CD4-positive, alpha-beta T cell treated with Interleukin-21 for 1 hour (primary cell): ENCODE results near the gene TSC2.

ENCODE experiments used
- DNase-seq: peaks from one replicate; pipeline ENCODE4 v3.0.0-alpha.2; 2020

TSC2 gene

DNA sequence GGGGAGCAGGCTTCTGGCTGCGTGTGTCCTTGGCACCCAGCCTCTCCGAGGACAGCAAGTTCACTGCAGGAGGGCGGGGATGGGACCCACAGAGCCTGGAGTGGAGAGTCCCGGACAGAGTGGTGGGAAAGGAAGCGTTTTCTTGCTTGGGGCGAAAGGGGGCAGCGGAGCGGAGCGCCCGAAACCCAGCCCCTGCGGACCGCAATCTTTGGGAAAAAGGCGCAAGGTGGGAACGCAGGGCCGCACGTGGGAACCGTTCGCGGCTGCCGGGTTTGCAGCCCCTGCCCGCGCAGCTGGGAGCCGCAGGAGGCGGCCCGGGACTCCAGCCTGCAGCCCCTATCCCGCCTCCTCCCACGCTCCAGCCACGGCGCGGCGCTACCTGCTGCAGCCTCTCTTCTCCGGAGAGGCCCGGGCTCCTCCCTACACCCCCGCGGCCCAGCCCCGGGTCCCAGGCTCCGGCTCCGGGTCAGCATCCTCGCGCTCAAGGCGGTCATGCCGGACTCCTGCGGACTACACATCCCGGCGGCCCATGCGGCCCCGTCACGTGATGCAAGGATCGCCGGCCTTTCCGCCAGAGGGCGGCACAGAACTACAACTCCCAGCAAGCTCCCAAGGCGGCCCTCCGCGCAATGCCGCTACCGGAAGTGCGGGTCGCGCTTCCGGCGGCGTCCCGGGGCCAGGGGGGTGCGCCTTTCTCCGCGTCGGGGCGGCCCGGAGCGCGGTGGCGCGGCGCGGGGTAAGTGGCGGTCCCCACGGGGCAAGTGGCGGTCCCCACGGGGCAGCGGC, at the start of gene TSC2, which contains the start of gene NTHL1:
Gene TSC2, plus strand, starts transcription at position 656 of the 786 bp plus-strand sequence. CDS start 631 bp downstream, outside the sequence.
Gene NTHL1, minus strand, starts transcription at position 505 of the 786 bp plus-strand sequence. Its CDS starts 11 bp downstream, at position 494.
- peak; percentile 93 for DNase-seq

- no peak for DNase-seq
These were observed 49.4 kb upstream of the TSC2 start for GRCh38 chr16:1998360-1998835.

DNA sequence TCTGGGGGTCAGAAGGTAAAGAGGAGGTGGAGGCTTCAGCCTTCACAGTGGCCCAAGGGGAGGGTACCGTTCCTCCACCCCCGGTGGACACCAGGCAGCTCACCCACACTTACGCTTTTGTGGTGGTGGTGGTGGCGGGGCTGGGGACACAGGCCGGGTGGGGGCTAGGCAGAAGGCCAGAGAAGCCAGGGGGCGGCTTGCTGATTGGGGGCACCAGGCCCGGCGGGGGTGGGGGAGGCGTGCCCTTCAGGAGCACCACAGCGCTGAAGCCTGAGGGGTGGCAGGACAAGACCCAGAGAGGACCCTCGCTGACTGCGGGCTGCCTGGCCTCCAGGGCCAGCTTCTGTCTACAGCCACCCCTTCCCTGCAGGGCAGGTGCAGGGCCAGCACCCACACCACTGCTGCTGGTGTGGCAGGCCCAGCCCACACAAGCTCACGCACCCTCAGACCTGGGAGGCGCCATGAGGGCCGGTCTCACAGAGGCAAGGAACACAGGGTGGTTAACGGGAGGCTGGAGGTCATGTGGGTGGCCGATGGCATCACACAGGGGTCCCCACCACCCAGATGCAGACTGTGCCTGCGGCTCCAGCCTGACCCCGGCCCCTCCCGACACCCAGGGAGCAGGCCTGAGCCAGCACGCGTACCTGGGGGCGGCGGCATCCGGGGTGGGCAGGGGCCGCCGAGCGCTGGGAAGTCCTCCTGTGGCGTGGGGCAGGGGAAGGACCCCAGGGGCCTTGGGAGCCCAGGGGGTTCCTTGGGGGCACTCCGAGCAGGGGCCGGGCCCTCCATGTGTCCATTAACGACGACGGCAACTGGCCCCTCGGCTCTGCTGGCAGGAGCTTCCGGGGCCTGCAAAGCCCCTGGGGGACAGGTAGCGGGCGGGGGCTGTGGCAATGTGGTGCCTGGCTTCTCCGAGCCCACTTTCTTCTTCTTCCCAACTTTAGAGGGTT, 48.7 kb upstream of the TSC2 start:
- no peak for DNase-seq

- no peak for DNase-seq
These were observed 47.8 kb upstream of the TSC2 start for GRCh38 chr16:1999866-2000514.

- no peak for DNase-seq
These were observed 46.8 kb upstream of the TSC2 start for GRCh38 chr16:2001035-2001434.

GRCh38 chr16:2001456-2002355, 46.1 kb upstream of the TSC2 start:
- DNase-seq, result no peak

DNA sequence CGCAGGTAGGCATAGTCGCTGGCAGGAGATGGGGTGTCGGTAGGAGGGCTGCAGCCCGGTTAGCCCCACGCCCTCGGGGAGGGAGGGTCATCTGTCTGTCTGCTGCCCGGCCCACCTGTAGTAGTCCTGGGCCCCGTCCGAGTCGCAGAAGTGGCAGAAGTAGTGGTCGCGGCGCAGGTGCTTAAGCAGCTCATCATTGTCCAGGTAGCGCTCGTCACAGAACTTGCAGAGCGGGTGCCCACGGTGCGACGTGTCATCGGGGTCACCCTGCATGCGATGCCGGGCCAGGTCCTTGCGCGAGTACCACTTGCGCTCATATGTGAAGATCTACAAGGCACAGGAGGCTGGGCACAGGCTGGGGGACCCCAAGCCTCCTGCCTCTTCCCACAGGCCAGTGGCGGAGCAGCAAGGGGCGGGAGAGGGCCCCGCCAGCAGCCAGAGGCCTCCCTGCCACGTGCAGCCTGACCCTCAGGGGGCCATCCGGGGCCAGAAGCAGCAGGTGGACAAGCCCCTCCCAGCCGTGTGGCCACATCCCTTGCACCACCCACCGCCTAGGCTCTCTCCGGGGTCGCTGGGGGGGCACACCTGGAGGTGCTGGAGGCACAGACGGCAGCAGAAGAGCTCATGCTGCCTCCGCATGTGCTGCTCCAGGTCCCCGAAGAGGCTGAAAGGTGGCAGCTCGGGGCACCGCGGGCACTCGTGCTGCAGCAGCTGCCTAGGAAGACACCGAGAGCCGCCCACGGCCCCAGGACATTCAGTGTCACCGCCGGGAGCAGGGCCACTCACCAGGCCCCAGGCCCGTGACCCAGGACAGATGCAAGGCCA, 45.2 kb upstream of the TSC2 start:
- DNase-seq, result no peak

DNA sequence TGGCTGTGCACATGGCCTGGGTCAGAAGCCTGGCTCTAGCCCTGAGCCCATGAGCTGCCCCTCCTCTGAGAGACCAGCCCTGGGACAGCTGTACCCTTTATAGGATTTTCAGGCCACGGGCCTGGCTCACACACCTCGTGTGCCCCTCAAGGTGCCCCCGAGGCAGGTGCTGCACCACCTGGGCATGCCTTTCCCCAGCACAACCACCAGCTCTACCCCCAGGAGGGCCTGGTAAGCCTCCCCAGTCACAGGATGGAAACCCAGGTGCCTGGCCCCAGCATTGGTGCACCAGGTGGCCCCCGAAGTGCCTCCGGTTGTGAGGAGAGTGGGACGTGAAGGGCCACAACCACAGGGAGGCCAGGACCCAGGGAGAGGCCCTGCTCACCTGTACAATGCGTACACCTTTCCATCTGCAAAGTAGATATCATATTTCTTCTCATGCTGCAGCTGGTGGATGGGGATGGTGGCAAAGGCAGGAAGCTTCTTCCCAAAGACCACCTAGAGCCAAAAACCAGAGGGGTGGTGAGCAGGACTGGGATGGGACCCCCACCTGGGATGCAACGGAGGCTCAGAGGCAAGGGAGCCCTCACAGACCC, 44.5 kb upstream of the TSC2 start:
- DNase-seq, result no peak

DNA sequence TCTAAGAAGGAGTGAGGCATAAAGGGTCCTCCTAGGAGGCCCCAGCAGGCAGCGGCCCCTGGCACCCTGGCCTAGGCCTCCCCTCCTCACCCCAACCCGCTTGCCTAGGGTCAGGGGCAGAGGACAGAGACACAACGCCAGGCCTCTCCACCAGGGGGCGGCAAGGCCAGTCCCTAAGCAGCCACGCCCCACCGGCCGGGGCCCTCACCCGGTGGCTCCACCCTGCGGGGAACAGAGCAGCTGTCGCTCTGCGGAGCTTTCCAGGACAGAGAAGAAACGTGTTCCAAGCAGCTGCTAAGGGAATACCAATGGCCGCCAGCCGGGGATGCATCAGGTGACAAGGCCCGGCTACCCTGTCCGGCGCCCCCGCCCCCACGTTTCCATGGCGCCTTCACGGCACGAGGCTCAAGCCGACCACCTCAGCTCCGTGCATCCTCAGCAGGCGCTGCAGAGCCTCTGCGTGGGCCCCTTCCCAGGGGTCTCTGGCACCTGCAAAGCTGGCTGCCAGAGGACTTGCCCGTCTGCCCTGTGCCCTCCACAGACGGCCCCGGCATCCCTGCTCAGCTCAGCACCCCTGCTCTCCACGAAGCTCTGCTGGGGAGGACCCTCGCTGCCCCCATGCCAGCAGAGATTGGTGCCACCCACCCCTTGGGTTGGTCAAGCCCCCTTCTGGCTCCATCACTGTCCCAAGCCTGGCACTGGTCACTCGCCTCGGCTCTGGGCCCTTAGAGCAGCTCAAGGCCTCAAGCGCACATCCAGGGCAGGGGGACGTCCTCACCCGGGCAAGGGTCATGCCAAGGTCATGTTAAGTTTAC, 43.8 kb upstream of the TSC2 start:
- peak; percentile 86 for DNase-seq

GRCh38 chr16:2004795-2005517, 42.8 kb upstream of the TSC2 start:
- no peak for DNase-seq

DNA sequence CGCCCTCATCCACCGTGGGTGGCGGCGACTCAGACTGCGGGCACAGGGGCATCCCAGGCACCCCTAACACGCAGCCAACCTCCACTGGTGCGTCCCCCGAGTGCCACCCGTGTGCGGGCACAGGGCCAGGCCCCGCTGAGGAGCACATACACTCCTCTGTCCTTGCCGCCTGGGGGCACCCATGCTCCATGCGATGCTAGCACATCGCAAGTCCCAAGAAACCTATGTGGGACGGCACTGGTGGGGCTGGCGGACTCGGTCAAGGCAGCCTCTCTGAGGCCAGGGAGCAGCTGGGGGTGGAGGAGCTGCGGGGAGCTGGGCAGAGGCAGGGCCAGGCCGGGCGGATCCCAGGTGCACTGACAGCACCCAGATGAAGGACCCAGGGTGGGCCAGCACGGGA, 42.1 kb upstream of the TSC2 start:
- DNase-seq, result no peak

- DNase-seq, result no peak
These were observed 41.5 kb upstream of the TSC2 start for GRCh38 chr16:2006317-2006716.

GRCh38 chr16:2007081-2007836, 40.5 kb upstream of the TSC2 start:
- no peak for DNase-seq

- peak; percentile 33 for DNase-seq
These were observed 39.7 kb upstream of the TSC2 start for GRCh38 chr16:2008009-2008526.

DNA sequence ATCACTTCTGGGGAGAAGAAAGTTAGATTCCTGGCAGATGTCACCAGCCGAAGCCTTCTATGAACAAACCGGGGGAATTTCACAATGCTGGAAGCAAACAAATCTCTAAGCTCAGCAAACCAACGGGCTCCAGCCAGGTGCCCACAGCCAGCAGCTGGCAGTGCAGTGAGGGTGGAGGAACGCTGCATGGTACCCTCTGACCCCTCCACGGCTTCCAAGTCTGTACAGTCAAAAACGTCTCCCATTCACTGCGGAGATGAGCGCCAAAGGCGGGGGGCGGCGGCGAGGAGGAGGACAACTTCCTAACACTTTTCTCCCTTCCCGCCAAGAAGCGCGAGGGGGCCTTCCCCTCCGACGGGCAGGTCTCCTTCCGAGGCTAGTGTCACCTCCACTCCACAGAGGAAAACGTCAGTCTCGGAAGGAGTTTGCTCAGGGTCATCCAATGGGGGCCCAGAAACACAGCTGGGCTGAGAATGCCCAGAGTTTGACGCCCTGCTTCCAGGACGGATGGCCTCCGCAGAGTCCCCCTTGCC, 39.1 kb upstream of the TSC2 start:
- DNase-seq, result peak; percentile 34

- no peak for DNase-seq
These were observed 38.5 kb upstream of the TSC2 start for GRCh38 chr16:2009164-2009711.

DNA sequence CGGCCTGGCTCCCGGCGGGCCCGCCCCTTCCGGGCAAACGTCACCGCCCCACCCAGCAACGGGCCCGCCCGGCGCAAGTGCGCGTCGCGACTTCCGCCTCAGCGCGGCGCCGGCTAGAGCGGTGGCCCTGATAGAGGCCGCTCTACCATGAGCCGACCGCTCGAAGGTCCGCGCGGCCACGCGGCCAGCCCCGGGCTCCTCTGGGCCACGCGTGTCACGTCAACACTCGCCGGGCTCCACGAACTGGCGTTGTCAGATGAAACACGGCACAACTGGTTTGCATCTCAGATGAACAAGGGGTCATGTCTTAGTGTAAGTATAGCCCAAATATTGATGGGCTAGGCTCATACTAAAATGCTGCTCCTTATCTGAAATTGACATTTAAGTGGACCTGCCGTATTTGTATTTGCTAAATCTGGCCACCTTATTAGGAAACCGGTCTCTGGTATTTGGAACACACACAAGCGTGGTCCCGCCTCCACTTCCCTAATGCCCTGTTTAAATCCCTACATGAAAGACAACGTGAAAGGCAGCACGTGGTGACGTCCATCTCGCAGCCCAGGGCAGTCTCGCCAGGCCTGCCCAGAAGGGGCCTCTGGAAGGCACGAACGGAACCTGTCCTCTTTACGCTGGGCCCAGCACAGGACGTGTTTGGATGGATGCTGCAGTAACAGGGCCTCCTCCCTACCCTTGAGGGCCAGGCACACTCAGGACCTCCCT, 37.8 kb upstream of the TSC2 start, which contains the start of gene ZNF598:
Gene ZNF598, minus strand, starts transcription at position 31 of the 720 bp plus-strand sequence.
- DNase-seq, result peak; percentile 80
